SIG-M5 (cell line): ENCODE measurements around the gene SUMO3.

ENCODE experiments used
- DNase-seq: peaks from one replicate; lab custom pipeline; 2025; lab: John Stamatoyannopoulos, UW

The SUMO3 gene

GRCh38 chr21:44828362-44829056 lies 10.6 kb upstream of the SUMO3 start:
- no peak for DNase-seq

DNA sequence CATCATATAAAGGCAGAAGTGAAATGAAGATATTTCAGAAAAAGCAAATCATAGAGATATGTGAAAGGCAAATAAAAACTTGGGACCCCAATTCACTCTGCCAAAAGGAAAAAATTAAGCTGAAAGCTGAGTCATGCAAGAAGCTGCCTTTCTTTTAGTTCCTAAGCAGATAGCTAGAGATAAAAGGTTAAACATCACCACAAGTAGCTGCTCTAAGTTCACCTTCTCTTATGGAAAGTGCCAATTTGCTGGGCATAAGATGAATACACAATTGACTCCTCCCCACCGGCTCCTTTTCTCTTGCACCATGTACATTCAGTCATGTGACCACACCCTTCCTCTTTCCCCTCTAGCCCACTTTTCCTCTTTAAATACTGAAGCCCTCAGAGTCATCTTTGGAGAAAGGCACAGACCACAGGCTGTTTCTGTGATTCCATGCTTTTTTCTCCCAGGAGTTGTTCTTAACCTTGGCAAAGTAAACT lies 5.4 kb upstream of the SUMO3 start:
- DNase-seq, result no peak

DNA sequence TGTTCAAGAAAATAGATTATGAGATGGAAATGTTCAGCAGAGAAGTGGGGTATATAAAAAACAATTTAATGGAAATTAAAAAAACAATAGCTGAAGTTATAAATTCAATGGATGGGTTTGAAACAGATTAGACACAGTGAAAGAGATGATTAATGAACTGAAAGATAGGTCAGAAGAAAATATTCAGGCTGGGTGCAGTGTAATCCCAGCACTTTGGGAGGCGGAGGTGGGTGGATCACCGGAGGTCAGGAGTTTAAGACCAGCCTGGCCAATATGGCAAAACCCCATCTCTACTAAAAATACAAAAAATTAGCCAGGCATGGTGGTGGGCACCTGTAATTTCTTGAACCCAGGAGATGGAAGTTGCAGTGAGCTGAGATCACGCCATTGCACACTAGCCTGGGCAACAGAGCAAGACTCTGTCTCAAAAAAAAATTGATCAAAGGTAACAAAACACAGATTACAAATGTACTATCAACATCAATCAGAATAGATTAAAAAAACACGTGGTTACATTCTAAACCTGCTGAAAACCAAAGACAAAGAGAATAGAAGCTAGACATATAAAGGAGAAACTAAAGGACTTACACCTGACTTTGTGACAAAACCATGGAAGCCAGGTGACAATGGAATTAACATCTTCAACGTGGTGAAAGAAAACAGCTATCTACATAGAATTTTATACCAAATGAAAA lies 4.8 kb upstream of the SUMO3 start:
- DNase-seq, result no peak

DNA sequence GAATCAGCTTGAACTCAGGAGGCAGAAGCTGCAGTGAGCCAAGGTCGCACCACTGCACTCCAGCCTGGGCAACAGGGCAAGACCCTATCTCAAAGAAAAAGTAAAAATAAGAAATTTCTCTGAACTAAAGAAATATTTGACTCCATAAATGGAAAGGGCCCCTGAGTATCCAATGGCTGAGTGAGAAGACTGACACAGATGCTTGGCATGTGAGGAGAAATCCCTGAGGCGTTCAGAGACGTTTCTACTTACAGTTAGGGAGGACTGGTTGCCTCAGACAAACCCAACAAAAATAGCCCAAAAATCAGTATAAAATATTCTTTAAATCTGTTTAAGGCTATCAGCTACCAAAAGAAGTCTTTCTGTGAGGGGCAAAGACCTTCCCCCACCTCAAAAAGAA lies 3.0 kb upstream of the SUMO3 start:
- no peak for DNase-seq

DNA sequence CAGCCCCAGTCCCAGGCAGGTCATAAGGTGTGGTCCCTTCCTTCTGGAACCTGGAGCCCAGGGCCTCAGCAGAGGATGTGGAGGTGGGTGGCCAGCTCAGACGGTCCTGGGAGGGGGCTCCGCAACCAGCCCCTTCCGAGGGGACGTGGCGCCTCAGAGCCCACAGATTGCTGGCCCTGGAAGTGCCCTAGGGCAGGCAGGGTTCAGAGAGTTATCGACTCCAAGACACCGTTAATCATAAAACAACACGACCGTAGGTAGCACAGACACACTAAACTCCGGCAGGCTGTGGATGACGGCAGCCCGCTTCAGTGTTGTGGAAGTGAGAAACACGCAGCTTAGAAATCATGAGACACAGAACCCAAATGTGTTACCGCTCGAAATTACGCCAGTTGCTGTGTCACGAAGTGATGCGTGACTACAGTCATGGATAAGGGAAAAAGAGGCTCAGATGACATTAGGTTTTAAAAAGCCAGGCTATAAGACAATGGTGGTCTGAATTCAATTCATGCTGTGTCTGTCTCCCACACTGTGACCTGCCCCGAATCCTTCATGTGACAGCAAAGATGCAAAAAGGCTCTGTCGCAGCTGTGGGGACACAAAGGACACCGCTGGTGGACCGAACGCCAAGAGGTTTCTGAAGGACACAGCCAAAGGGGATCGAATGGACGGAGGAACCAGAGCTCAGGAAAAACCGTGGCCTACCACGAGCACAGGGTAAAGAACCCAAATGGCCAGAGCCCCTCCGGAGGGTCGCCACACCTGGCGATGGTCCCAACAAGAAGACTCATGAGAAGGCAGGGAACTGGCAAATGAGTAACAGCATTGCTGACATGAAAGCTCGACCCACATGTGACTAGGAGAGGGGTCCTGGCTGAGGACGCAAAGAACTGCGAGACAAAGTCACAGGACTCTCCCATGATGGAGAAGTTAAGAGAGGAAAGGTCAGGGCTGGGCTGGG lies 1.7 kb upstream of the SUMO3 start:
- no peak for DNase-seq

DNA sequence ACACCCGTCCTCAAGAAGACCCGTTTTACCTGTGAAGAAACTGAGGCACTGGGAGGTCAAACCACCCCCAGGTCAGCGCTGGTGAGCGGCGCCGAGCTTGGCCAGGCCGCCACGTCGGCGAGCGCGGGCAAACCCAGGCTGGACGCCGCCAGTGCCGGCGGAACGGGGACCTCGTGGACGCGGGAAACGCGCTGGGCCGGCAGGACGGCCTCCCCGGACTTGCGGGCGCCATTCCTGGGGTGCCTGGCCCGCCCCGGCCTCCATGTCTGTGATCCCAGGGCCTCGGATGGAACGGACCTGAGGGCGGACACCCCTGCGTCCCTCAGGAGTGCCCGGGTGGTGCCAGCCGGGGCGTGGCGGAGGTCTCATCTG lies 764 bp upstream of the SUMO3 start:
- DNase-seq, result no peak

- no peak for DNase-seq
Observed at GRCh38 chr21:44817506-44817880, 369 bp downstream of the SUMO3 start.

DNA sequence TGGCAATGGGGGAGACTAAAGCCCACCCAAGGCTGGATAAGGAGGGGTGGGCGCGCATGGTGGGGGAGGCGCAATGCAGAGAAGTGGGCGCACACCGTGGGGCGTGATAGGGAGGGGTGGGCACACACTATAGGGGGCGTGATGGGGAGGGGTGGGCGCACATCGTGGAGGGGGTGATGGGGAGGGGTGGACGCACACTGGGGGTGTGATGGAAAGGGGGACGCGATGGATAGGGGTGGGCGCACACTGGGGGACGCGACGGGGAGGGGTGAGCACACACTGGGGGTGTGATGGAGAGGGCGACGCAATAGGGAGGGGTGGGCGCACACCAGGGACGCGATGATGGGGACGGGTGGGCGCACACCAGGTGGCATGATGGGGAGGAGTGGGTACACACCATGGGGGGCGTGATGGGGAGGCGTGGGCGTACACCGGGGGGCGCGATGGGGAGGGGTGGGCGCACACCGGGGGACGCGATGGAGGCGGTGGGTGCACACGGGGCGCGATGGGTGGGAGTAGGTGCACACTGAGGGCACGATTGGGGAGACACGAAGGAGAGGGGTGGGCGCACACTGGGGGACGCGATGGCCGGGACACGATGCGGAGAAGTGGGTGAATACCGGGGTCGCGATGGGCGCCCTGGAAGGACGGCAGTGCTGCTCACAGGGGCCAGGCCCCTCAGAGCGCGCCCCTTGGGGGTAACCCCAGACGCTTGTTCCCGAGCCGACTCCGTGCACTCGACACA lies 929 bp downstream of the SUMO3 start:
- no peak for DNase-seq

GRCh38 chr21:44815852-44816628 lies 1.8 kb downstream of the SUMO3 start:
- no peak for DNase-seq

- no peak for DNase-seq
Observed at GRCh38 chr21:44815225-44815624, 2.6 kb downstream of the SUMO3 start.

GRCh38 chr21:44814498-44815023 lies 3.3 kb downstream of the SUMO3 start:
- no peak for DNase-seq

DNA sequence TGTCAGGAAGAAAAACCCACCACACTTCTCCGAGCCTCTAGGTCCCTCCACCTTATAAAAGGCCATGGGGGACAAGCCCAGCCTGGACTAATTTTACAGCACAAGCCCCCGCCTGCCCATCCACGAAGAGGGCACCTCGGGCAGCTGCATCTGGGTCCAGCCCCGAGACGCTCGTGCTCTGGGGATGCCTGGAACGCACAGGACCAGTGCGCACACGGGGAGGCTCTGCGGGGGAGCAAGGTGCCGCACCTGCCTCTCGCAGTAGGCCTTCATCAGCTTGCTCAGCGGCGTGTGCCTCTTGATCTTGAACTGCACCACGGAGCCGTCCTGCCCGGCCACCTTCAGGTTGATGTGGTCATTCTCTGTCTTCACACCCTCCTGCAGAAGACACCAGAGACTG lies 4.1 kb downstream of the SUMO3 start:
- no peak for DNase-seq

- no peak for DNase-seq
Observed at GRCh38 chr21:44813149-44813548, 4.7 kb downstream of the SUMO3 start.

GRCh38 chr21:44812640-44813039 lies 5.2 kb downstream of the SUMO3 start:
- DNase-seq, result no peak

GRCh38 chr21:44810779-44811178 lies 7.1 kb downstream of the SUMO3 start:
- DNase-seq, result no peak

GRCh38 chr21:44805859-44806258 lies 12.0 kb downstream of the SUMO3 start:
- no peak for DNase-seq

- DNase-seq, result no peak
Observed at GRCh38 chr21:44805226-44805625, 12.6 kb downstream of the SUMO3 start.

DNA sequence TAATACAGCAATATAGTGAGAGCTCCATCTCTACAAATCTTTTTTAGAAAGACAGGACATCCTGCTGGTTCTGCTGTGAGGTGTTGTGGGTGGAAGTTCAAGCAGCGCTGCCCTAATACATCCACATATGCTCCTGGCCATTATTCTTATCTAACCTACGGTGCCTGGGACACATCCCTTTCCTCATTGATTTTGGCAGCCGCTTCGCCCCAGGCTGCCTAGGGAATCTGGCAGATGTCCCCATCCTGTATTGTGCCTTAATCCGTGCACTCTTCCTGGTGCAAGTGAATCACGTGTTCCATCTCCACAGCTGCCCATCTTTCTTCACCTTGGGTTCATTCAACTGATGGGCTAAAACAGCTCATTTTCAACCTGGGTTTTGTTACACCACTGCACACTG lies 13.1 kb downstream of the SUMO3 start:
- DNase-seq, result no peak

DNA sequence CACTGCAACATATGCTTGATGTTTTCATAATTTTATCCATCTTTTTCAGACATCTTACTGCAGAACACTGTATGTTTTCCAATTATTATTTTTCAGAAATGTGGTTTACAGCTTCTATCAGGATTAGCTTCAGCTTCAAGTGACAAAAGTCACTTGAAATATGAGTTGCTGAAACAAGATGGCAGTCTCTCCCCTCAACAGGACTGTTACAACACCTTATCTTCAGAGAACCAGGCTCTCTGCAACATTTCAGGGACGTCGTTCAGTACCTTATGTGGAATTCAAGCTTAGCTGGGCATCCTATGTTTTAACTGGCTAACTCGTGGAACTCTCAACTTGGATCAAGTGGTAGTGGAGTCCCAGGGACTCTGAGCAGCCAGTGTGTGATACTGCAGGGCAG lies 14.2 kb downstream of the SUMO3 start:
- DNase-seq, result no peak

GRCh38 chr21:44802396-44803153 lies 15.3 kb downstream of the SUMO3 start:
- DNase-seq, result no peak
